Daoy (cell line): ENCODE results near the gene HGS. TPM values are rescaled to one million over a fixed set of nuclear protein-coding genes. Genes with fewer than 3 reads are reported as not detected.

Source experiments
- DNase-seq: peaks from one replicate; pipeline ENCODE4 v3.0.0-alpha.2; 2015; ENCODE audit warnings: low read depth
- total RNA-seq: library from RNA; depleted of rRNA; stranded (reverse); fragments of >200 nt; shearing (Covaris generic); gene quantifications from 2 replicates; pipeline ENCODE4 v1.2.3, GENCODE V29; 2014; rRNA removed

HGS gene
- total RNA-seq, 1 experiment from 2014 or later = 187 TPM

GRCh38 chr17:81741049-81741593, 57.3 kb downstream of the HGS start:
- DNase-seq = no peak

- no peak for DNase-seq
Observed at GRCh38 chr17:81741594-81742452, 58.0 kb downstream of the HGS start.

Other genes starting within 250 kb of the HGS start
- gene ACTG1, start 171.2 kb upstream of the HGS start, total RNA-seq = 5,410 and 5,454 TPM in 2 replicates
- gene FSCN2, start 155.6 kb upstream of the HGS start, total RNA-seq = 0.17 TPM in 1 of 2 replicates, not detected in the other
- gene FAAP100, start 131.7 kb upstream of the HGS start, total RNA-seq = 11.7 TPM in 2 replicates
- gene NPLOC4, start 46.9 kb upstream of the HGS start, total RNA-seq = 69.6 and 78.5 TPM in 2 replicates
- 2.3 and 4.5 TPM in 2 replicates for gene TSPAN10, start 46.8 kb upstream of the HGS start, total RNA-seq
- gene PDE6G, start 27.5 kb upstream of the HGS start, total RNA-seq = 2.5 TPM in 1 of 2 replicates, not detected in the other
- 54.2 and 84.9 TPM in 2 replicates for gene OXLD1, start 17.4 kb upstream of the HGS start, total RNA-seq
- gene CCDC137, start 17.3 kb upstream of the HGS start, total RNA-seq = 60.4 and 68.6 TPM in 2 replicates
- 66.3 and 76.4 TPM in 2 replicates for gene ARL16, start 214 bp upstream of the HGS start, total RNA-seq
- 19.3 and 19.9 TPM in 2 replicates for gene MRPL12, start 19.4 kb downstream of the HGS start, total RNA-seq
- gene SLC25A10, start 28.3 kb downstream of the HGS start, total RNA-seq = 43.6 and 52.2 TPM in 2 replicates
- gene GCGR, start 120.1 kb downstream of the HGS start, total RNA-seq = not detected in 2 replicates
- 78.3 and 91.2 TPM in 2 replicates for gene MCRIP1, start 149.3 kb downstream of the HGS start, total RNA-seq
- gene PPP1R27, start 151.0 kb downstream of the HGS start, total RNA-seq = not detected in 2 replicates
- 1,181 and 1,293 TPM in 2 replicates for gene P4HB, start 176.5 kb downstream of the HGS start, total RNA-seq
- 138 and 216 TPM in 2 replicates for gene ARHGDIA, start 187.3 kb downstream of the HGS start, total RNA-seq
- 376 and 391 TPM in 2 replicates for gene ALYREF, start 207.6 kb downstream of the HGS start, total RNA-seq
- 149 and 250 TPM in 2 replicates for gene ANAPC11, start 207.7 kb downstream of the HGS start, total RNA-seq
- gene NPB, start 218.2 kb downstream of the HGS start, total RNA-seq = 0.21 and 0.97 TPM in 2 replicates
- 17.9 and 34.9 TPM in 2 replicates for gene PCYT2, start 227.4 kb downstream of the HGS start, total RNA-seq
- gene SIRT7, start 234.2 kb downstream of the HGS start, total RNA-seq = 30.5 and 40.5 TPM in 2 replicates
- gene MAFG, start 243.7 kb downstream of the HGS start, total RNA-seq = 17.2 and 20.9 TPM in 2 replicates